Measurements from ENCODE around the gene SH3D19.
"Not testable (repeated sequence)": the region's sequence is repeated elsewhere in the genome, so short reads cannot be mapped to it uniquely, and the experiment has no call there.

SH3D19 gene

DNA sequence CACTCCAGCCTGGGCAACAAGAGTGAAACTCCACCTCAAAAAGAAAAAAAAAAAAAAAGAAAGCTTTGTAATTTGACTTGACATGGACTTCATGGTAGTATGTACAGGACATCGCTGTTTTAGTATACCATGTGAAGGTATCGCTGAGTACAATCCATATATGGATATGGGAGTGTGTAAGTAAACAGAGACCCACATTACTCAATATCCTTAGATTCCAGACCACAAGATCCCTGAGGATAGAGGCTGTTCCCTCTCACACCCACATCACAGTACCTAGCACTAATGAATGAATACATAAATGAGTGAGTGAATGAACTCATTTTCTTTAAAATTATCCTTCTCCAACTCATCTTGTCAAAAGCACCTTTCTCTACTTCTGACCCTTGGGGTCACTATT, 234.4 kb downstream of the SH3D19 start:
- no peak overlapping the region for H2AFZ ChIP-seq (ENCODE audit: low read depth)
- no peaks in the 10 kb centered on the region for H3K27me3 ChIP-seq (ENCODE audit: insufficient read depth, low read depth)
- no peaks in the 10 kb centered on the region for H3K36me3 ChIP-seq (ENCODE audit: insufficient read depth)
- no peaks in the 10 kb centered on the region for H3K79me2 ChIP-seq (ENCODE audit: insufficient read depth, low read depth)
- no peaks in the 10 kb centered on the region for H3K4me1 ChIP-seq (ENCODE audit: low read depth, poor library complexity, severe bottlenecking)
- no peak overlapping the region for H3K9ac ChIP-seq
- H4K20me1 ChIP-seq (ENCODE audit: insufficient read depth), result no peaks in the 10 kb centered on the region
- H3K27ac ChIP-seq, result no peak overlapping the region
- H3K4me3 ChIP-seq (IDR thresholded peaks at IDR 0.05; ENCODE audit: insufficient read depth, low read depth, low read length), result no peak overlapping the region
- TF ChIP-seq, protein P1, sequence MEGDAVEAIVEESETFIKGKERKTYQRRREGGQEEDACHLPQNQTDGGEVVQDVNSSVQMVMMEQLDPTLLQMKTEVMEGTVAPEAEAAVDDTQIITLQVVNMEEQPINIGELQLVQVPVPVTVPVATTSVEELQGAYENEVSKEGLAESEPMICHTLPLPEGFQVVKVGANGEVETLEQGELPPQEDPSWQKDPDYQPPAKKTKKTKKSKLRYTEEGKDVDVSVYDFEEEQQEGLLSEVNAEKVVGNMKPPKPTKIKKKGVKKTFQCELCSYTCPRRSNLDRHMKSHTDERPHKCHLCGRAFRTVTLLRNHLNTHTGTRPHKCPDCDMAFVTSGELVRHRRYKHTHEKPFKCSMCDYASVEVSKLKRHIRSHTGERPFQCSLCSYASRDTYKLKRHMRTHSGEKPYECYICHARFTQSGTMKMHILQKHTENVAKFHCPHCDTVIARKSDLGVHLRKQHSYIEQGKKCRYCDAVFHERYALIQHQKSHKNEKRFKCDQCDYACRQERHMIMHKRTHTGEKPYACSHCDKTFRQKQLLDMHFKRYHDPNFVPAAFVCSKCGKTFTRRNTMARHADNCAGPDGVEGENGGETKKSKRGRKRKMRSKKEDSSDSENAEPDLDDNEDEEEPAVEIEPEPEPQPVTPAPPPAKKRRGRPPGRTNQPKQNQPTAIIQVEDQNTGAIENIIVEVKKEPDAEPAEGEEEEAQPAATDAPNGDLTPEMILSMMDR (conservative IDR thresholded peaks at IDR 0.05; ENCODE audit: low read depth, low read length), result no peak
- no peak overlapping the region for H3K4me2 ChIP-seq

DNA sequence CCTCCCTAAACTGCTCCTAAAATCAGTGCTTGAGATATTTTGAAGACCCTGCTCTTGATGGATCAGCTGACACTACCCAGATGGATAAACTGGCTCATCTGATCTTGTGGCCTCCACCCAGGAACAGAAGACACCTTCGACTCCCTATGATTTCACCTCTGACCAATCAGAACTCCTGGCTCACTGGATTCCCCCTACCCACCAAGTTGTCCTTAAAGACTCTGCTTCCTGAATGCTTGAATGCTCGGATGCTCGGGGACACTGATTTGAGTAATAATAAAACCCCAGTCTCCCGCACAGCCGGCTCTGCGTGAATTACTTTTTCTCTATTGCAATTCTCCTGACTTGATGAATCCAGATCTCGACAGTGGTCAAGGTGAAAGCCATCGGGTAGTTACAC, 237.9 kb downstream of the SH3D19 start:
- Histone ChIP-seq H4K20me1 (ENCODE audit: insufficient read depth) (no peaks in the 10 kb centered on the region), H3K36me3 (ENCODE audit: insufficient read depth) (no peaks in the 10 kb centered on the region), H3K27me3 (ENCODE audit: insufficient read depth, low read depth) (no peaks in the 10 kb centered on the region), H3K4me3 (IDR thresholded peaks at IDR 0.05; ENCODE audit: insufficient read depth, low read depth, low read length) (no peak overlapping the region), H3K9ac (no peak overlapping the region), H3K27ac (no peak overlapping the region), H2AFZ (ENCODE audit: low read depth) (no peak overlapping the region), H3K4me1 (ENCODE audit: low read depth, poor library complexity, severe bottlenecking) (no peaks in the 10 kb centered on the region), H3K79me2 (ENCODE audit: insufficient read depth, low read depth) (no peaks in the 10 kb centered on the region), H3K4me2 (no peak overlapping the region)
- TF ChIP-seq, protein P1 (conservative IDR thresholded peaks at IDR 0.05; ENCODE audit: low read depth, low read length), result no peak

DNA sequence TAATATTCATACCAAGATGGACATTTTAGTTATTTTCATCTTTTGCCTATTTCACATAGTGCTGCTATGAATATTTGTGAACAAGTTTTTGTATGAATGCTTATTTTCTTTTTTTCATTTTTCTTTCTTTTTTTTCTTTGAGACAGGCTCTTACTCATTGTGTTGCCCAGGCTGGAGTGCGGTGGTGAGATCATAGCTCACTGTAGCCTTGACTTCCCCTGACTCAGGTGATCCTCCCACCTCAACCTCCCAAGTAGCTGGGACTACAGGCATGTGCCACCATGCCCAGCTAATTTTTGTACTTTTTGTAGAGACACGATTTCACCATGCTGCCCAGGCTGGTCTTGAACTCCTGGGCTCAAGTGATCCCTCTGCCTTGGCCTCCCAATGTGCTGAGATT, 247.4 kb downstream of the SH3D19 start:
- H3K4me3 ChIP-seq (IDR thresholded peaks at IDR 0.05; ENCODE audit: insufficient read depth, low read depth, low read length); H2AFZ ChIP-seq (ENCODE audit: low read depth); H3K9ac ChIP-seq; H3K4me2 ChIP-seq; H3K4me1 ChIP-seq (ENCODE audit: low read depth, poor library complexity, severe bottlenecking); H3K36me3 ChIP-seq (ENCODE audit: insufficient read depth); H4K20me1 ChIP-seq (ENCODE audit: insufficient read depth); H3K27ac ChIP-seq; H3K79me2 ChIP-seq (ENCODE audit: insufficient read depth, low read depth); H3K27me3 ChIP-seq (ENCODE audit: insufficient read depth, low read depth): not testable (repeated sequence)

DNA sequence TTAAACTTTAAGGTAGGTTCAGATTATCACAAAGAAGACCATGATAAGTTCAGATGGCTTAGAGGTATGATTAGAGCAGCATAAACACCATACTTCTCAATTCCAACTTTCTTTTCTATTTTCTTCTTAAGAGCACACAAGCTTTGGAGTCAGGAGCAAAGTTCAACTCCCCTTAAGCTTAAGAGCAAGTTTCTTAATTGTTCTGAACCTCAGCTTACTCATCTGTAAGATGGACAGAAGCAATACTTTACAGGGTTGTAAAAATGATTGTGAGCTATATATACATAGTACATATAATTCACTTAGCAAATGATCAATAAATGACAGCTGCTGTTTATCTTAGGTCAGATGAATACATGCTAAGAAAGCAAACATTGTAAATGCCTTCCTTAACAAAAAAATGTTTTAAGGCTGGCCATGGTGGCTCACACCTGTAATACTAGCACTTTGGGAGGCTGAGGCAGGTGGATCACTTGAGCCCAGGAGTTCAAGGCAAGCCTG, 250.9 kb downstream of the SH3D19 start:
- Histone ChIP-seq H3K36me3 (ENCODE audit: insufficient read depth) (no peaks in the 10 kb centered on the region), H3K4me3 (IDR thresholded peaks at IDR 0.05; ENCODE audit: insufficient read depth, low read depth, low read length) (no peak overlapping the region), H2AFZ (ENCODE audit: low read depth) (no peak overlapping the region), H4K20me1 (ENCODE audit: insufficient read depth) (no peaks in the 10 kb centered on the region), H3K9ac (no peak overlapping the region), H3K79me2 (ENCODE audit: insufficient read depth, low read depth) (no peaks in the 10 kb centered on the region), H3K27me3 (ENCODE audit: insufficient read depth, low read depth) (no peaks in the 10 kb centered on the region), H3K4me2 (no peak overlapping the region), H3K27ac (no peak overlapping the region), H3K4me1 (ENCODE audit: low read depth, poor library complexity, severe bottlenecking) (no peaks in the 10 kb centered on the region)
- TF ChIP-seq, protein P1 (conservative IDR thresholded peaks at IDR 0.05; ENCODE audit: low read depth, low read length), result no peak

Measured in KMS-11 (cell line).